Measurements from ENCODE around the gene SLC9A8.

The SLC9A8 gene

DNA sequence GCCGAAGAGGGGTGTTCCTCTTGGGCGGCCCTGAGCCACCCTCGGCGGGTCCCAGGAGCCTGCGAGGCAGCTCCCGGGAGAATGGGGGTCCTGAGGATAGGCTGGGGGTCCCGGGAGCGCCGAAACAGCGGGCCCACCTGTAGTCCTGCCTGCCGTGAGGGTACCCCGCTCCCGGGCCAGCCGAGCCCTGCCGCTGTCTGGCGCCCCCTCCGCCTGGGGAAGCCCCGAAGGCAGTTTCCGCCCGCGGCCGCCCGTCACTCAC lies 102.4 kb downstream of the SLC9A8 start:
- DNase-seq (ENCODE audit: low read depth, low spot score): no peak
- ChIA-PET CTCF (interaction anchor here (1.2 to 16.4 kb wide), 6 partner anchors 11 to 376 kb away, joined by 3 to 158 read pairs (median 9); no protein-coding TSS in a partner anchor), POLR2A (interaction anchor here (0.8 to 1.3 kb wide), 2 partner anchors 9 to 21 kb away, joined by 3 to 5 read pairs; partner anchors contain the start of gene RNF114)
- TF ChIP-seq, protein P1, sequence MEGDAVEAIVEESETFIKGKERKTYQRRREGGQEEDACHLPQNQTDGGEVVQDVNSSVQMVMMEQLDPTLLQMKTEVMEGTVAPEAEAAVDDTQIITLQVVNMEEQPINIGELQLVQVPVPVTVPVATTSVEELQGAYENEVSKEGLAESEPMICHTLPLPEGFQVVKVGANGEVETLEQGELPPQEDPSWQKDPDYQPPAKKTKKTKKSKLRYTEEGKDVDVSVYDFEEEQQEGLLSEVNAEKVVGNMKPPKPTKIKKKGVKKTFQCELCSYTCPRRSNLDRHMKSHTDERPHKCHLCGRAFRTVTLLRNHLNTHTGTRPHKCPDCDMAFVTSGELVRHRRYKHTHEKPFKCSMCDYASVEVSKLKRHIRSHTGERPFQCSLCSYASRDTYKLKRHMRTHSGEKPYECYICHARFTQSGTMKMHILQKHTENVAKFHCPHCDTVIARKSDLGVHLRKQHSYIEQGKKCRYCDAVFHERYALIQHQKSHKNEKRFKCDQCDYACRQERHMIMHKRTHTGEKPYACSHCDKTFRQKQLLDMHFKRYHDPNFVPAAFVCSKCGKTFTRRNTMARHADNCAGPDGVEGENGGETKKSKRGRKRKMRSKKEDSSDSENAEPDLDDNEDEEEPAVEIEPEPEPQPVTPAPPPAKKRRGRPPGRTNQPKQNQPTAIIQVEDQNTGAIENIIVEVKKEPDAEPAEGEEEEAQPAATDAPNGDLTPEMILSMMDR (IDR thresholded peaks at IDR 0.05; ENCODE audit: insufficient read depth, low read length, missing control alignments): no peak
- peak overlapping the region; percentile 96 for H3K4me3 ChIP-seq (ENCODE audit: low read depth, low read length)

DNA sequence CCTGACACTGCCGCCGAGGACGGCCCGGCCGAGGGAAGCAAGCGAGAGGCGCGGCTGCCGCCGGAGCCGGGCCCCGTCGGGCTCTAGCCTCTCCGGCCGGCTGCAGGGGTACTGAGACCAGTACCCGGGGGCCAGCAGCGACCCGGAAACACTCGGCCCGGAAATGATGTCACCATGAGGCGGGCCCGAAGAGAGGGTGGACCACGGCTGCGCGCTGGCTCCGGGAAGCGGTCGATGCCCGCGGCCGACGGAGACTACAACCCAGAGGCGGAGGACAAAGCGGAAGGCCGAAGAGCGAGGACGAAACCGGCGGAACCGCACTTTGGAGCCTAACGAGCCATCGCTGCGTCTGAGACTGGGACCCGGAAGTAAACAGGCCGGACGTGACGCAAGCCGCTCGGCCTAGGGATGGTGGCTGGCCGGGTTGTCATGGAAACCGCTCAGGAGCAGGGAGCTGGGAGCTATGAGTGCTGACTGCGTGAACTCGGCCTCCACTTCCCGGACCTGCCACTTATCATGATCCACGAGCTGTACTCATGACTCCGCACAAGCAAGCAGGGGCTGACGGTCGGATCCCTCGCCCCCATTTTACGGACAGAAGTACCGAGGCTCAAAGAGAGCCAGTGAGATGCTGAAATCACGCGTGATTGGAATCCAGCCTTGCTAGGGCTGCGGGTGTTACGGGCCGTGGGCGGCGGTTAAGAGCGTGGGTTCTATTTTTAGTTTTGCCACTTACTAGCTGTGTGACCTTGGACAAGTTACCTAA lies 102.9 kb downstream of the SLC9A8 start, which contains the start of gene SPATA2:
Gene SPATA2, minus strand, starts transcription at position 150 of the 766 bp plus-strand sequence. CDS start 7,039 bp downstream, outside the sequence.
- H3K4me3 ChIP-seq (ENCODE audit: low read depth, low read length): peak within 1 kb of the TSS; percentile 96
- TF ChIP-seq, protein P1 (IDR thresholded peaks at IDR 0.05; ENCODE audit: insufficient read depth, low read length, missing control alignments): no peak
- ChIA-PET CTCF (interaction anchor here (0.8 to 3.5 kb wide), 14 partner anchors 10 to 377 kb away, joined by 3 to 20 read pairs (median 4); no protein-coding TSS in a partner anchor), POLR2A (interaction anchor here (0.9 to 1.4 kb wide), 5 partner anchors 9 to 185 kb away, joined by 3 to 6 read pairs (median 3); partner anchors contain the start of gene RNF114)
- DNase-seq (ENCODE audit: low read depth, low spot score): peak; percentile 60

DNA sequence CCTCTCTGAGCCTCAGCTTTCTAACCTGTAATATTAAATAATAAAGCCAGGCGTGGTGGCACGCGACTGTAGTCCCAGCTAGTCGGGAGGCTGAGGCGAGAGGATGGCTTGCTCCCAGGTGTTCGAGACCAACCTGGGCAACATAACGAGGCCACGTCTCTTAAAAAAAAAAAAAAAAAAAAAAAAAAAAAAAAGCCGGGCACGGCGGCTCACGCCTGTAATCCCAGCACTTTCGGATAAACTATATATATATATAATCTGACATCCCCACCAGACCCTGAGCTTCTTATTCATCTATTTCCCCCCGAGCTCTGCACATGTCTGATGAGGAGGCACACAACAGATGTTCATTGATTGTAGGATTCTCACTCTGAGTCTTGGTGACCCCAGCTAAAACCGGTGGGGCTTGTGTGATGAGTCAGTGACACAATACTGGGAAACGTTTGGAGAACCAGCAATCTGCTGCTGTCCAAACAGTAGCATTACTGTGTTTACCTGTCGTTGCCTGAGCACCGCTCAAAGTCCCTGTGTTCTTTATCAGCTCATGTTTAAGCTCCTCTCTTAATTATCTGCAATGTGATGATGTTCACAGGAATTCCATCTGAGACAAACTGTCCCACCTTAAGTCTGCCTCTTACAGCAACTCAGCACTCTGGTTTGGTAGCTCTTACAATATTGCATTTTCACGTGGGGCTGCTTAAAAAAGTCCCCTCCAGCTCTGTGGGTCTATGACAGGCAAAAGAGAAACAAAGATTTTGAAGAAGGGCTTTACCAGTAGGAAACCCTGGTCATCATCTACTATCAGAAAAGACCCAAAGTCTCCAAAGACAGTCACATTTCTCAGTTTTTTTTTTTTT lies 103.7 kb downstream of the SLC9A8 start:
- DNase-seq (ENCODE audit: low read depth, low spot score): no peak
- ChIA-PET CTCF (interaction anchor here (0.8 to 2.1 kb wide), 14 partner anchors 9 to 374 kb away, joined by 3 to 11 read pairs (median 4); no protein-coding TSS in a partner anchor), POLR2A (interaction anchor here (0.9 to 1.4 kb wide), 5 partner anchors 9 to 184 kb away, joined by 3 to 6 read pairs (median 3); partner anchors contain the start of gene RNF114)
- TF ChIP-seq, protein P1 (IDR thresholded peaks at IDR 0.05; ENCODE audit: insufficient read depth, low read length, missing control alignments): no peak
- peak overlapping the region; percentile 96 for H3K4me3 ChIP-seq (ENCODE audit: low read depth, low read length)

DNA sequence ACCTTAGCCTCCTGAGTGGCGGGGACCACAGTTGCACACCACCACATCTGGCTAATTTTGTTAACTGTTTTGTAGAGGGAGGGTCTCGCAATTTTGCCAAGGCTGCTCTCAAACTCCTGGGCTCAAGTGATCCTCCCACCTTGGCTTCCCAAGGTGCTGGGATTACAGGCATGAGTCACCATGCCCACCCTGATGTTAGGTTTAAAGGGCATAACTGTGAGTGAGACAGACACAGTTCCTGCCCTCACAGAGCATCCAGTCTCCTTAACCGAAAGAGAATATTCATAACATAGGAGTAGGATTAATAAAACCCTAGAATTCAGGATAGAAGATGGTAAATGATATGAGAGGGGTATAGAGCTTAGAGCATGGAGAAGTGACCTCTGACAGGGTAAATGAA lies 105.8 kb downstream of the SLC9A8 start:
- TF ChIP-seq, protein P1 (IDR thresholded peaks at IDR 0.05; ENCODE audit: insufficient read depth, low read length, missing control alignments): no peak
- POLR2A ChIA-PET: no interaction called here
- DNase-seq (ENCODE audit: low read depth, low spot score): no peak
- CTCF ChIA-PET: interaction anchor here (1.1 kb wide), 1 partner anchor 11 kb away, joined by 3 read pairs; no protein-coding TSS in a partner anchor
- H3K4me3 ChIP-seq (ENCODE audit: low read depth, low read length): no peak overlapping the region

DNA sequence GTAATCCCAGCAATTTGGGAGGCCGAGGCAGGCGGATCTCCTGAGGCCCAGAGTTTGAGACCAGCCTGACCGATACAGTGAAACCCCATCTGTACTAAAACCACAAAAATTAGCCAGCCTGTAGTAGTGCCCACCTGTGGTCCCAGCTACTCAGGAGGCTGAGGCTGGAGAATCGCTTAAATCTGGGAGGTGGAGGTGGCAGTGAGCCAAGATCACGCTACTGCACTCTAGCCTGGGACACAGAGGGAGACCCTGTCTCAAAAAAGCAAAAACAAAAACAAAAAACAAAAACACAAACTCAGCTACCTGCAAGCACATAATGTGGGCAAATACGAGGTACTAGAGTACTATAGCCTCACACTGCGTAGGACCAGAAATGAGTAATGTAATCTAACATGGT lies 106.4 kb downstream of the SLC9A8 start:
- POLR2A ChIA-PET: interaction anchor here (1.1 kb wide), 1 partner anchor 32 kb away, joined by 4 read pairs; no protein-coding TSS in a partner anchor
- no peak for DNase-seq (ENCODE audit: low read depth, low spot score)
- no peak overlapping the region for H3K4me3 ChIP-seq (ENCODE audit: low read depth, low read length)
- CTCF ChIA-PET: interaction anchor here (0.9 kb wide), 1 partner anchor 17 kb away, joined by 3 read pairs; the partner anchor contains the start of gene RNF114
- TF ChIP-seq, protein P1 (IDR thresholded peaks at IDR 0.05; ENCODE audit: insufficient read depth, low read length, missing control alignments): no peak
